ENCODE results near the gene PMPCA.
"Not testable (repeated sequence)": the region's sequence is repeated elsewhere in the genome, so short reads cannot be mapped to it uniquely, and the experiment has no call there.

Gene PMPCA

GRCh38 chr9:136394312-136395019, 16.0 kb upstream of the PMPCA start:
- DNase-seq (ENCODE audit: low spot score) = no peak

GRCh38 chr9:136395020-136395340, 15.5 kb upstream of the PMPCA start:
- no peak for DNase-seq (ENCODE audit: low spot score)

DNA sequence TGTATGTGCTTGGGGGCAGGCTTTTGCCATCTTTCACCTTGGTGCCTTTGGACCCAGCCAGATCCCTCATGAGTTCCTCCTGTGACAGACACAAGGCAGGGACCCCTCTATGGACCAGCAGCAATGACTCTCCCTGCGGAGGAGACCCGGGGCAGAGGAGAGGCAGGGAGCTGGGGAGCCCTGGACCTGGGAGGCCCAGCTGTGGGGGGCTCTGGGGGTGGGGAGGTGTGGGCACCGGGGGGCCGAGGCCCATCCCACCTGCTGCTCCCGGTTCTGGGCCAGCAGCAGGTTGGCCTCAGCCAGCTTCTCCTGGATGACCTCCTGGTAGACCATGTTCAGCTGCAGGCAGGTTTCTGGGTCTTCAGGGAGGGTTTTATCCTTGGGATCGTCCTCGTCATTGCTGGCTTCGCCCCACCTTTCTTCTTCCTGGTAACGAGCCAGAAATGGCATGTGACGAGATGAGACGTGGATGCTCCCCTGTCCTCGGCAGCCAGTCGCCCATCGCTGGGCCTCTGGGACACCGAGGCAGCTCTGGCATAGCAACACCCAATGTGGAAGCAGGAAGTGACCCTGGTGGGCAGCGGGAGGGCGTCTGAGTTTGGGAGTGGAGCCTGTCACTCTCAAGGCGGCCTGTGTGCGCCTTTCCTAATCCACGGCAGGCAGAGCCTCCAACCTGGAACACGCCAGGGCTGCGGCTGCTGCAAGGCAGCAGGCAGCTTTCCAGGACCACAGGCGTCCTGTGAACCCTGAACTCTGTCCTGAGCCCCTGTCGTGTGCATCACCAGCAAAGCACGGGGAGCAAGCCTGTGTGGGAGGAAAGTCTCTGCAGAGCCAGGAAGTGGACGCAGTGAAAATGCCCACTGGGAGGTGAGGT, 14.9 kb upstream of the PMPCA start:
- no peak for DNase-seq (ENCODE audit: low spot score)

DNA sequence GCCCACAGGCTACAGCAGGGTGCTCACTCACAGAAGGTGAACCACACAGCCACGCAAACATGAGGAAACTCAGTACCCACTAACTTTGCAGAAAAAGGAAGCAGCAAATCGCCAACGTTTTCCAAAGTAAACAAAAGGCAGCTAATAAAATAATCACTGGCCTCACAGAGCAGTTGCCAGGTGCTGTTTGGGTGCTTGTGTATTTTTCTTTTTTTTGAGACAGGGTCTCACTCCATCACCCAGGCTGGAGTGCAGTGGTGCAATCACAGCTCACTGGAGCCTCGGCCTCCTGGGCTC, 14.3 kb upstream of the PMPCA start:
- DNase-seq (ENCODE audit: low spot score) = no peak

DNA sequence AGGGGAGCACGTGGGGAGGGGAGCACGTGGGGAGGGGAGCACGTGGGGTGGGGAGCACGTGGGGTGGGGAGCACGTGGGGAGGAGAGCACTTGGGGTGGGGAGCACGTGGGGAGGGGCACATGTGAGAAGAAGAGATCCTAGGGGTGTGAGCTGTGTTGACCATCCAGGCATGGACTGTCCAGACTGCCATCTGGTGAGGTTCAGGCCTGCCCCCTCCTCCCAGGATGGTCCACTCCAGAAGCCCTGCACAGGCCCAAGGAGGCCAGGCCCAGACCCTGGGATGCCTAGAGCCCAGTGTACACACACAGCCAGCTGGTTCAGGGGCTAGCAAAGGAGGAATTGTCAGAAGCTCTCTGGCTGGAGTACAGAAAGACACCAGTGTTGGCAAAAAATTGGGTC, 12.8 kb upstream of the PMPCA start:
- DNase-seq (ENCODE audit: low spot score) = no peak

DNA sequence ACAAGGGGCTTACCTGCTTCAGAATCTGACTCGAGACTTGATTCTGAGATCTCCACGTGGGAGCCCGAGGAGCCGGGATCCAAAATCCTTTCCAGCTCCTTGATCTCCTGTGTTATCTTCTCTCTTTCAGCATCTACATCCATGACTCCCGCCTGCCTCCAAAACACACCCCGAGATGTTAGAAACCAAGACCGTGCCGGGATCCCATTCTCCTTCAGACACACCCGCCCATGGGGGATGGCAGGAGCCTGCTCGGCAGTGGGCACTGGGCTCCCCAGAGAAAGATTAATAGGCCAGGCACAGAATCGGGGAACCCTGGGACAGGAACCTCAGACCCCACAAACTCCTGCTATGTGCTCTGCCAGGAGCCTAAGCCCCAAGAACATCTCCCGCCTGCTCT, 12.2 kb upstream of the PMPCA start:
- no peak for DNase-seq (ENCODE audit: low spot score)

DNA sequence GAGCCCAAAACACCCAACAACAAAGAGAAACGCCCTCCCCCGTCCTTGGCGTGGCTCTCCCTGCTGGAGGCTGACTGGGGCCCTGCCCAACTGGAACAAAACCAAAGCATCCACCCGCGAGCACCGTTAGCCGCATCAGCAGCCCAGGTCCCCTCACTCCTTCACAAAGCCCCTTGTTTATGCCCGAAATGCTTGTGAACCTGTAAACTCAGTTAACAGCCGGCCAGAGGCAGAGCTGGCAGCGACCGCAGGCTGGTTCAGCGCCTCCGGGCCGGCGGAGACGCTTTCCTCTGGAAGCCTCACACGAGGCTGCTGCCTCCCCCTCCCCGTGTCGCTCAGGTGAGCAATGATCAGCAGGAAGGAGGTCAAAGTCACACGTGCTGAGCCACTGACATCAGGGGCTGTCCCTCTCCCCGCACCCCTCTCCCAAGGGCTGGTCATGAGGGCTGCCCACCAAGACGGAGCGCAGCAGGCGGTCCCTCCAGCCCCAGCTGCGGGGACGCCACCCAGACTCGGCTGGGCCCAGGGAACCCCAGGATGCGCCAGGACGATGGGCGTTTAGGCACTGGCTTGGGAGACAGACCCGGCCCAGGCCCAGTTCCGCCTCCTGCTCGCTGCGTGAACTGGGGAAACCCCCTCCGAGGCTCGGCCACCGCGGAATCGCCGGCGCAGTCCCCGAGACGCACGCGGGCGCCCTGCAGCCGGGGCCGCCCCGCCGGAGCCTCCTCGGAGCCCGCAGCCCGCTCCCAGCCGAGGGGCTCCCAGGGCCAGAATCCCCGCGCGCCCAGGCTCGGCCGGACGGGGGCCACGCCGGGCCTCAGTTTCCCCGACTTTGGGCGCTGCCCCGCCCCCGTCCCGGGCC, 11.1 kb upstream of the PMPCA start:
- DNase-seq (ENCODE audit: low spot score) = peak; percentile 50

DNA sequence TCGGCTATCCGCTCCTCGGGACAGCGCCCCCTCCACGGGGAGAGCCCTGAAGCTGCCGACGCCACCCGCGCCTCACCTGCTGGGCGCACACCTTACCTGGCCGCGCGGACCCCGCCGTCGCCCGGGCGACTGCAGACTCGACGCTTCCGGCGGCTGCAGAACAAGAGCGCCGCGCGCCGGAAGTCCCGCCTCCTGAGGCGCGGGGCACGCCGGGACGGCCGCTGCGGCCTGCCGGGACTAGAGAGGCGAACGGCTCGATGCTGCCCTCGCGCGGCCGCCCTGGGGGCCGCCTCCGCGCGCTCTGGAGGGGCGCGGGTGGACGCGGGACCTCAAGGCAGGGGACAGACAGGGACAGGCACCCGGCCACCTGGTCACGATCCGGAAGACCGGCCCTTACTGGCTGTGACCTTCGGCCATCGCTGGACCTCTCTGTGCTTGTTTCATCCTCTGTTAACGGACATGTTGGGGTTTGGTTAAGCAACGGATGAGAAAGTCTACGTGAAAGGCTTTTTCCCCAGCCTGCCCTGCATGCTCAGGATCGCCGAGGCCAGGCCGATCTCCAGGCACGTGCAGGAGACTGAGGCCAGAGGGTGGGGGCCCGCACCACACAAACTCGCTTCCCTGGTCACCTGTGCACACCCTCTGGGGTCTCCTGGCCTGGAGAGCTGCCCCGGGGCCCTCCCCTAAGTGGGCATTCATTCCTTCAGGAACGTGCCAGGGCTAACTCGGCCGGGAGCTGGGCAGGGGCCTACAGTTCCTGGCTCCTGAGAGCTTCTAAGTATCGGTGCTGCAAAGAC, 10.2 kb upstream of the PMPCA start, which contains the start of gene SNAPC4:
Gene SNAPC4, minus strand, starts transcription at position 133 of the 797 bp plus-strand sequence. CDS start 1,742 bp downstream, outside the sequence.
- DNase-seq (ENCODE audit: low spot score) = peak; percentile 96

DNA sequence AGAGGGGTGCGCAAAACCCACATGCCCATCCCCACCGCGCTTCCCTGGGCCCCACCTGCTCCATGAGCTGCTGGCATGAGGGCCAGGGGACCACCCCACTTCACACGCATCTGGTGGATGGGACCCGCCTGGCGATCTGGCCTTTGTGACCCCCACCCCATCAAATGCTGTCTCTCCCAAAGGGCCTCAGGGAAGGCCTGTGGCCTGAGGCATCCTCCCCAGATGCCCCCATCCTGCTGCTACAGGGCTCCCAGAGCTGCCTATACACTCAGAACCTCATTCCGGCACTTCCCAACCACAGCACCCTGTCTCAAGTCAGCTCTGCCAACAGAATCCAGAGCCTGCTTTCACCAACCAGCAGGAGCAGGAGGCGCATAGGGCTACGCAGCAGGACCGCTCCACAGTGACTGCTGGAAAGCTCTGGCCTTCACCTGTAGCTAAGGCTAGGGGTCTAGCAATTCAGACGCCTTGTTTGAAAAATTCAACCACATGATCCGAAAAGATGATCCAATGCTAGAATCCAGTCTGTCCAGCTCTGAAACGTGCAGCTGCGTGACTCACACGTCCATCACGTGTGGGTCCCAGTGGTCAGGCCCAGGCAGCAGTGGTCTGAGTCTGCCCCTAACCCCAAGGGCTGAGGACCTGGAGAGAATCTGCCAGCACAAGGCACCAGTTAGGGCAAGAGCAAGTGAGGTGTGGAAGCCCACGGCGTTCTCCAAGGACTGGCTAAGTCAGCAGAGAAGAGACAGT, 9.1 kb upstream of the PMPCA start:
- DNase-seq (ENCODE audit: low spot score) = no peak

DNA sequence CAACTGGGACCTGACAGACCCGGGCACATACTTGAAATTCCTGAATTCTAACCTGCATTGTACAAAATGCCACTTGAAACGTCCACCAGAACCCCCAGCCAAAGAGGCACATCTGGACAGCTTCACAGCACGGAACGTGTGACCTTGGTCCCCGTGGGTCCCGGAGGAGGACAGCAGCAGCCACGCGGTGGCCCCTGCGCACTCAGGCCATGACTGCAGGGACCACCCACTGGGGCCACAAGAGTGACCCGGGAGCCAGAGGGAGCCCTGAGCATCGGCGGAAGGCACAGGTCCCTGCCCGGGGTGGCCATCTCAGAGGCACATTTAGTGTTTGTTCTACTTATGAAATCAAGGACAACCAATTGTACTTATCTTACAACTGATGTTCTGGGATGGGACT, 8.4 kb upstream of the PMPCA start:
- no peak for DNase-seq (ENCODE audit: low spot score)

GRCh38 chr9:136403538-136403914, 6.9 kb upstream of the PMPCA start:
- DNase-seq (ENCODE audit: low spot score) = no peak

DNA sequence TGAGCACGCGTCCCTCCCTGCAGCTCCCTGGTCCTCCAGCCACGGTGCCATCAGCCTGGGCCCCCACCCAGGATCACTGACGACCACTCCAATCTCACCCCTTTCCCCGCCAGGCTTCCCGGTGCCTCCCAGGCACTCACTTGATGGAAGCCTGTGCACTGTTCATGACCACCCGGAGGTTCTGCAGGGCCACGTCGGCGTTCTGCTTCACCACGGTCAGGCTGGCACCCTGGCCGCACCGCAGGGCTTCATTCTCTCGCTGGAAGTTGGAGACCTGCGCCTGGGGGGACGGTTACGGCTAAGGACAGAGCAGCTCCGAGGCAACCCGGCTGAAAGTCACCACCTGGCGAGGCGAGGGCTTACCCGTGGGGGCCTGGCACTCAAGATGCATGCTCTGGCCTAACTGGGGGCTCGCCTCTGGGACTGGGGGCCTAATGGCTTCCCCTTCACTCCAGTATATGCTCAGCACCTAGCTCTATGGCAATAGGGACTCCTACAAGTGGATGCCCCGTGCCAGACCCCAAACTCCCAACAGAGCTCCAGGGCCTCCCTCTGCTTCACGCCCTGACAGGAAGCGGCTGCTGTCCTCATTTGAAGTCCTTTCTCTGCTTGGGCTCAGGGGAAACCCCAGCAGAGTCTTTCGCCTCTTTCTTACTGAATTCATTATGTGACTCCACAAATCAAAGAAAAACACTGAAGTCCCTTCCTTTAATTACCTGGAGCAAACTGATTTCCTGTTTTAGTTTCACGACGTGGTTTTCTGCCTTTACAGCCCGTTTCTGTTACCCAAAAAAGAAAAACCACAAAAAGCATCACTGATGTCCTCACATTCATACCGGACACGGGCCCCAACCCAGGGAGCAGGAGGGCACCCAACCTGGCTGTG, 6.3 kb upstream of the PMPCA start:
- DNase-seq (ENCODE audit: low spot score) = no peak

DNA sequence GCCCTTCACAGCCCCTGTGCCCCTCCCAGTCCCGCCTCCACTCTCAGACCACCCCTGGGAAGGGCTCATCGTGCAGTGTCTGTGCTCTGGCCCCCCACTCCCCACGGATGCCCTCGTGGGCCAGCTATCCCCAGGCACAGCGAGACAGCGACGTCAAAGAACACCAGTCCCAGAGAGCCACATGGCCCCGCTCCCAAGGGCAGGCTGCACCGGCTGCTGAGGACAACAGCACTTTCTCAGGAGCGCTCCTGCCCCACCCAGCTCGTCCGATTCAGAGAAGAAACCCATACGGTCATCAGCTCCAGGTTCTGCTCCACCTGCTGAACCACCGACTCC, 5.7 kb upstream of the PMPCA start:
- no peak for DNase-seq (ENCODE audit: low spot score)

DNA sequence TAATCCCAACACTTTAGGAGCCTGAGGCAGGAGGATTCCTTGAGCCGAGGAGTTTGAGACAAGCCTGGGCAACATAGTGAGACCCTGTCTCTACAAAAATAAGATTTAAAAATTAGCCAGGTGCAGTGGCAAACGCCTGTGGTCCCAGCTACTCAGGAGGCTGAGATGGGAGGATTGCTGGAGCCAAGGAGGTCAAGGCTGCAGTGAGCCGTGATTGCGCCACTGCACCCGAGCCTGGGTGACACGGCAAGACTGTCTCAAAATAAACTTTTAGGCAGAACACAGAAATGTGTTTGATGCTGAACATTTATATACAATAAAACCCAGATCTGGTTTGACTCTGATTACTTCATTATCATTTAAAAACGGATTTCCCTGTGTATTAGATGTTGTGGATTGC, 5.0 kb upstream of the PMPCA start:
- no peak for DNase-seq (ENCODE audit: low spot score)

- not testable (repeated sequence) for DNase-seq (ENCODE audit: low spot score)
Observed at GRCh38 chr9:136405904-136406303, 4.6 kb upstream of the PMPCA start.

GRCh38 chr9:136407061-136407460, 3.4 kb upstream of the PMPCA start:
- DNase-seq (ENCODE audit: low spot score) = not testable (repeated sequence)

DNA sequence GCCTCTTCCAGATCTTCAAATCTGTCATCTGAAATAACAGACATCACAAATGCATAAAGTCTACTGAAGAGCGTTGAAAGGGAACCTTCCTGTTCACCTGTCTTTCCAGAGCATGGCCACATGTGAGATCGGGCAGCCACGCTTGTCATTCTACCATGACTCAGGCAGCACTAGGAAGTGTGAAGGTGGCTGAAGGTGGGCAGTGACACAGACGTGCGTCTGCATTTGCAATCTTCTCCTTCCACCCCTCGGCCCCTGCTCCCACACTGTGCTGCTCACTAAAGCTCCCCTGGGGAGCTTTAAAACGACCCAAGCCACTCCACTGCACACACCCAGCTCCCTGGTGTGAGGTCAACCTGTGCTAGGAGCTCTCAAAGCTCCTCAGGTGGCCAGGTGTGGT, 2.5 kb upstream of the PMPCA start:
- DNase-seq (ENCODE audit: low spot score) = no peak

DNA sequence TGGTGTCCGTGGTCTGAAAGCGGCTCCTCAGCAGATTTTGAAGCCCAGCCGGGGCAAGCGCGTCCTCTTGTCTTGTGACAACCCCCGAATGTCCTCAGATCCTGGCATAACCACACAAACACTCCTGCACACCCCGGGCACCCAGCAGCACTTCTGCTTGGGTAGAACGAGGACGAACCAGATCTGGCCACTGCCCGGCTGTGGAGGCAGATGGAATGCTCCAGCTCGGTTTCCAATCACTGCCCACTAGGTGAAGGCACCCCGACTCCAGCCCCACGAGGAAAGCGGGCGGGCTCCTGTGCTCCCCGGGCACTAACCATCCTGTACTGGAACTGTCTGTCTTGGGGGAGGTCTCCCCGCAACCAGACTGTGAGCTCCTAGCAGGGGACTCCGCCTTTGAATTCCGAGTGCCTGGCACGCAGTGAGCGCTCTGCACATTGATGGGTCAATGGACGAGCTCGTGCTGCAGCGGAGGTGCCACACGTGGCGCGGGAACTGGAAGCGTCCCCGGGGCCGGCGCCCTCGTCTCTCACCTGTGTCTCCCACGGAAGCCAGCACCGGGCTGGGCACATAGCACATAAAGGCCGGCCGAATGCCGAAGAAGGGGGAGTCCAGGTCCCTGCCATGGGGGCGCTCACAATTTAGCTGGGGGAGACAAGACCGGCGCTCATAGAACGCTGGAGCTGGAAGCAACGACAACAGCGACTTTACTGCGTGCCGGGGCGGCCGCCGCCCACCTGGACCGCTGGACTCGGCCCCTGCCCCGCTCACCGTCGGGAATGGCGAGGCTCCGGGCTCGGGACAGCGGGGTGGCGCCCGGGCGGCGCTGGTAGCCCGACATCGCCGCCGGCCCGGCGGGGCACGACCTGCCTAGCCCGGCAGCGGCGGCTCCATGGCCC, 652 bp upstream of the PMPCA start:
- peak; percentile 57 for DNase-seq (ENCODE audit: low spot score)

GRCh38 chr9:136411378-136411777, 920 bp downstream of the PMPCA start:
- DNase-seq (ENCODE audit: low spot score) = no peak
